Gastrocnemius medialis (tissue), 4 donors: ENCODE data around the gene CDC37L1.

Experiments used
- POLR2A ChIP-seq, 2 donors: fragments of 450-650 bp; IDR thresholded peaks; one replicate each; pipeline ENCODE4 v1.6.1; 2017; ENCODE audit warnings: antibody characterized with exemption in 2 of 2, mild to moderate bottlenecking in 2 of 2, moderate library complexity in 2 of 2
- TF ChIP-seq, protein P1 (sequence below), 5 experiments: fragments of 450-650 bp in 3 of 5; fragments of 200-600 bp in 2 of 5; sonication (generic) in 2 of 5; IDR thresholded peaks in 4 of 5; conservative IDR thresholded peaks in 1 of 5; 1 replicate in 4 of 5; 2 replicates in 1 of 5; pipeline ENCODE4 v1.5.1; 2016 to 2019; ENCODE audit warnings: antibody characterized with exemption in 5 of 5, mild to moderate bottlenecking in 3 of 5, moderate library complexity in 3 of 5

DNA sequence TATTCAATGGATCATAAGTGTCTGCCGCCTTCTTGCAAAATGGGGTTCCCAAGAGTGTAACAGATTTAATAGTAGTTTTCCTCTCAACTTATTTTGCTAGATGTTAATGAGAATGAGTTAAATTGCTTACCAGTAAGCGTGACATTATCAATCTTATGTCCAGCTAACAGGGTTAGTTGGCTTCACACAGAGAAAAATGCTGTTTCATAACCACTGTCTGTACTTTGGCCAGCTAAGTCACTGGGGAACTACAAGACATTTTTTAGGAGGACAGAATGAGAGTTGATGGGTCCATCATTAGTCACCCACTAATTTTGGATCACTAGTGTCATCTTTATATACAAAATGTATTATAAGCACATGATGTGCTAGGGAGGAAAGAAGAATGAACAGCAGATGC lies 1.4 kb downstream of the CDC37L1 start:
- TF ChIP-seq, protein P1, sequence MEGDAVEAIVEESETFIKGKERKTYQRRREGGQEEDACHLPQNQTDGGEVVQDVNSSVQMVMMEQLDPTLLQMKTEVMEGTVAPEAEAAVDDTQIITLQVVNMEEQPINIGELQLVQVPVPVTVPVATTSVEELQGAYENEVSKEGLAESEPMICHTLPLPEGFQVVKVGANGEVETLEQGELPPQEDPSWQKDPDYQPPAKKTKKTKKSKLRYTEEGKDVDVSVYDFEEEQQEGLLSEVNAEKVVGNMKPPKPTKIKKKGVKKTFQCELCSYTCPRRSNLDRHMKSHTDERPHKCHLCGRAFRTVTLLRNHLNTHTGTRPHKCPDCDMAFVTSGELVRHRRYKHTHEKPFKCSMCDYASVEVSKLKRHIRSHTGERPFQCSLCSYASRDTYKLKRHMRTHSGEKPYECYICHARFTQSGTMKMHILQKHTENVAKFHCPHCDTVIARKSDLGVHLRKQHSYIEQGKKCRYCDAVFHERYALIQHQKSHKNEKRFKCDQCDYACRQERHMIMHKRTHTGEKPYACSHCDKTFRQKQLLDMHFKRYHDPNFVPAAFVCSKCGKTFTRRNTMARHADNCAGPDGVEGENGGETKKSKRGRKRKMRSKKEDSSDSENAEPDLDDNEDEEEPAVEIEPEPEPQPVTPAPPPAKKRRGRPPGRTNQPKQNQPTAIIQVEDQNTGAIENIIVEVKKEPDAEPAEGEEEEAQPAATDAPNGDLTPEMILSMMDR (IDR thresholded peaks at IDR 0.05 in 4 of 5, conservative IDR thresholded peaks at IDR 0.05 in 1 of 5): no peak
- peak in 1 of 2 donors; percentile 37 for TF ChIP-seq POLR2A (IDR thresholded peaks at IDR 0.05)
